T-cell (primary cell): Measurements from ENCODE around the gene MATN1. TPM values are rescaled to one million over a fixed set of nuclear protein-coding genes. Genes with fewer than 3 reads are reported as not detected.

Source experiments
- ATAC-seq, 4 experiments: fragments of 200-7000 bp in 3 of 4; fragments of 150-1000 bp in 1 of 4; cut with Tn5 transposase; replicated peaks in 1 of 4; 1 replicate in 3 of 4; 2 replicates in 1 of 4; pipeline ENCODE4 v1.10.0; 2021; ENCODE audit warnings: moderate library complexity in 3 of 4, mild to moderate bottlenecking in 2 of 4, moderate number of reproducible peaks in 1 of 4
- CTCF ChIA-PET, 2 donors: fragments of 300-600 bp; sonication (Branson Sonifier 250); formaldehyde crosslinking; loops; one replicate each; lab custom pipeline; 2022; ENCODE audit warnings: antibody characterized with exemption in 2 of 2; lab: Charles Lee
- POLR2A ChIA-PET, 2 donors: fragments of 300-600 bp; sonication (Branson Sonifier 250); formaldehyde crosslinking; loops; one replicate each; lab custom pipeline; 2022; ENCODE audit warnings: antibody characterized with exemption in 2 of 2; lab: Charles Lee
- DNase-seq, 35 experiments: peaks; one replicate each; pipeline versions ENCODE4 v3.0.0 to v3.0.0-alpha.2; 2013 to 2023
- H3K27ac ChIP-seq: one replicate; pipeline ENCODE4 v1.5.1; 2013; ENCODE audit warnings: low read length
- H3K27me3 ChIP-seq, 2 experiments: replicated peaks in 1 of 2; 1 replicate in 1 of 2; 2 replicates in 1 of 2; pipeline versions ENCODE4 v1.6.1 to v1.7.0; 2013; ENCODE audit warnings: low read length in 1 of 2, mixed read lengths in 1 of 2; ENCODE audit not compliant: control insufficient read depth in 2 of 2, insufficient read depth in 2 of 2; ENCODE audit errors: extremely low read depth in 1 of 2
- H3K36me3 ChIP-seq, 2 donors: 1 replicate in 1 of 2; 2 replicates in 1 of 2; pipeline versions ENCODE4 v1.6.1 to v1.7.0; 2013; ENCODE audit warnings: low read length in 1 of 2; ENCODE audit not compliant: control insufficient read depth in 2 of 2, insufficient read depth in 1 of 2; ENCODE audit errors: extremely low read depth in 1 of 2
- H3K4me1 ChIP-seq, 2 experiments: 1 replicate in 1 of 2; 2 replicates in 1 of 2; pipeline versions ENCODE4 v1.6.1 to v1.7.0; 2013; ENCODE audit warnings: low read length in 2 of 2, mixed read lengths in 1 of 2; ENCODE audit not compliant: insufficient read depth in 2 of 2, control insufficient read depth in 1 of 2; ENCODE audit errors: extremely low read depth in 1 of 2
- H3K4me3 ChIP-seq, 2 donors: 1 replicate in 1 of 2; 2 replicates in 1 of 2; pipeline versions ENCODE4 v1.5.1 to v1.7.0; 2013; ENCODE audit warnings: mild to moderate bottlenecking in 2 of 2, low read length in 1 of 2, moderate library complexity in 1 of 2; ENCODE audit not compliant: control insufficient read depth in 1 of 2; ENCODE audit errors: extremely low read depth in 1 of 2
- H3K9me3 ChIP-seq: 2 replicates; pipeline ENCODE4 v1.7.0; 2013
- H3K27ac Mint-ChIP-seq, 2 donors: one replicate each; pipeline ENCODE4 v1.8.0; 2020 to 2021; ENCODE audit warnings: mild to moderate bottlenecking in 2 of 2, mixed read lengths in 2 of 2
- H3K27me3 Mint-ChIP-seq, 2 donors: one replicate each; pipeline ENCODE4 v1.8.0; 2021 to 2022; ENCODE audit warnings: mixed read lengths in 2 of 2
- H3K36me3 Mint-ChIP-seq: one replicate; pipeline ENCODE4 v1.8.0; 2021; ENCODE audit warnings: mixed read lengths
- H3K4me1 Mint-ChIP-seq, 3 donors: one replicate each; pipeline ENCODE4 v1.8.0; 2020 to 2022; ENCODE audit warnings: mixed read lengths in 3 of 3, mild to moderate bottlenecking in 1 of 3
- H3K4me3 Mint-ChIP-seq, 3 donors: one replicate each; pipeline ENCODE4 v1.8.0; 2020 to 2022; ENCODE audit warnings: mild to moderate bottlenecking in 3 of 3, mixed read lengths in 3 of 3, moderate library complexity in 3 of 3
- H3K9me3 Mint-ChIP-seq, 3 donors: one replicate each; pipeline ENCODE4 v1.8.0; 2020 to 2022; ENCODE audit warnings: mixed read lengths in 3 of 3
- WGBS: methylation state at CpG from one replicate; pipeline ENCODE4 v1.1.5; 2013; ENCODE audit warnings: missing lambda C conversion rate; ENCODE audit not compliant: insufficient coverage; 5-methylcytosine and 5-hydroxymethylcytosine counted together
- total RNA-seq, 35 experiments: library from RNA in 6 of 35; stranded (reverse) in 6 of 35; fragments of 120-200 nt in 1 of 35; gene quantifications; one replicate each; pipeline versions ENCODE4 v1.2.1 to v1.2.4 and lab custom pipeline; 2013 to 2026

MATN1 gene
- total RNA-seq, 5 donors from 2014 or later (not counting 1 experiment from before 2014, with no cell fraction given) = 0.20 to 5.5 (median 0.60) TPM

- H3K4me3 ChIP-seq = peak overlapping the region in 1 of 2 donors; percentile 35
- H3K4me1 ChIP-seq = peaks cover 88 to 100% of the 10 kb centered on the region in 2 experiments
- H3K4me1 Mint-ChIP-seq = peaks cover 100% of the 10 kb centered on the region in 3 donors
- H3K27me3 Mint-ChIP-seq = no peaks in the 10 kb centered on the region
- ChIA-PET POLR2A (no interaction called here), CTCF (interaction anchor here in 1 of 2 donors (3.6 kb wide), 1 partner anchor 28 kb away, joined by 18 read pairs; no protein-coding TSS in a partner anchor)
- H3K4me3 Mint-ChIP-seq = peak overlapping the region; percentile 80 to 98 (median 80)
- 78% methylated on average over 8 of the region's 17 CpGs for WGBS
- no peaks in the 10 kb centered on the region for H3K9me3 Mint-ChIP-seq
- ATAC-seq (no peak), DNase-seq (no peak)
- H3K27ac ChIP-seq = peak overlapping the region; percentile 79
- peaks cover 7 to 34% of the 10 kb centered on the region in 2 donors for H3K36me3 ChIP-seq
- H3K27ac Mint-ChIP-seq = peak overlapping the region; percentile 96 to 98
- H3K9me3 ChIP-seq = no peaks in the 10 kb centered on the region
- no peaks in the 10 kb centered on the region for H3K27me3 ChIP-seq
- peaks cover 37% of the 10 kb centered on the region for H3K36me3 Mint-ChIP-seq
These were observed 23.9 kb upstream of the MATN1 start for GRCh38 chr1:30747033-30748008.

- peak in 1 of 35 experiments; percentile 43 for DNase-seq
- peaks cover 9 to 34% of the 10 kb centered on the region in 2 donors for H3K36me3 ChIP-seq
- CTCF ChIA-PET = interaction anchor here in 1 of 2 donors (3.6 kb wide), 1 partner anchor 27 kb away, joined by 60 read pairs; no protein-coding TSS in a partner anchor
- peak overlapping the region; percentile 15 to 19 for H3K4me3 ChIP-seq
- H3K27ac Mint-ChIP-seq = peak overlapping the region; percentile 96 to 98
- H3K27me3 ChIP-seq = no peaks in the 10 kb centered on the region
- H3K36me3 Mint-ChIP-seq = peaks cover 37% of the 10 kb centered on the region
- POLR2A ChIA-PET = interaction anchor here in 1 of 2 donors (1.2 kb wide), 1 partner anchor 9 kb away, joined by 5 read pairs; no protein-coding TSS in a partner anchor
- H3K4me1 ChIP-seq = peaks cover 89 to 100% of the 10 kb centered on the region in 2 experiments
- no peaks in the 10 kb centered on the region for H3K27me3 Mint-ChIP-seq
- WGBS = 65% methylated on average over 10 of the region's 16 CpGs
- no peaks in the 10 kb centered on the region for H3K9me3 ChIP-seq
- peak overlapping the region; percentile 79 for H3K27ac ChIP-seq
- H3K4me1 Mint-ChIP-seq = peaks cover 99 to 100% (median 99%) of the 10 kb centered on the region in 3 donors
- H3K4me3 Mint-ChIP-seq = peak overlapping the region; percentile 80 to 98 (median 80)
- ATAC-seq = no peak
- no peaks in the 10 kb centered on the region for H3K9me3 Mint-ChIP-seq
These were observed 23.0 kb upstream of the MATN1 start for GRCh38 chr1:30746212-30747032.

- POLR2A ChIA-PET = interaction anchor here in 1 of 2 donors (1.2 kb wide), 1 partner anchor 10 kb away, joined by 5 read pairs; no protein-coding TSS in a partner anchor
- peaks cover 43% of the 10 kb centered on the region for H3K36me3 Mint-ChIP-seq
These were observed 22.4 kb upstream of the MATN1 start for GRCh38 chr1:30745834-30746208.

GRCh38 chr1:30745156-30745833 is 21.9 kb upstream of the MATN1 start:
- H3K36me3 ChIP-seq = peaks cover 14 to 45% of the 10 kb centered on the region in 2 donors
- H3K27ac Mint-ChIP-seq = peak overlapping the region; percentile 96 to 98

More at GRCh38 chr1:30745834-30746208, 22.4 kb upstream of the MATN1 start:
- Mint-ChIP-seq H3K27me3 (no peaks in the 10 kb centered on the region), H3K9me3 (no peaks in the 10 kb centered on the region), H3K4me1 (peaks cover 99 to 100% (median 99%) of the 10 kb centered on the region in 3 donors), H3K4me3 (peak overlapping the region; percentile 80 to 98 (median 80)), H3K27ac (peak overlapping the region; percentile 96 to 98)
- Histone ChIP-seq H3K4me1 (peaks cover 90 to 100% of the 10 kb centered on the region in 2 experiments), H3K27ac (peak overlapping the region; percentile 79), H3K36me3 (peaks cover 14 to 40% of the 10 kb centered on the region in 2 donors), H3K4me3 (peak overlapping the region; percentile 15 to 39), H3K9me3 (no peaks in the 10 kb centered on the region), H3K27me3 (no peaks in the 10 kb centered on the region)
- DNase-seq (peak in 1 of 35 experiments; percentile 36), ATAC-seq (no peak)
- 0% methylated on average over 2 of the region's 4 CpGs for WGBS
- CTCF ChIA-PET = interaction anchor here in 1 of 2 donors (3.6 kb wide), 1 partner anchor 27 kb away, joined by 60 read pairs; no protein-coding TSS in a partner anchor

GRCh38 chr1:30744060-30744756 is 20.8 kb upstream of the MATN1 start:
- peaks cover 56% of the 10 kb centered on the region for H3K36me3 Mint-ChIP-seq
- H3K36me3 ChIP-seq = peaks cover 15 to 55% of the 10 kb centered on the region in 2 donors
- H3K4me1 ChIP-seq = peaks cover 80 to 100% of the 10 kb centered on the region in 2 experiments

More at GRCh38 chr1:30745156-30745833, 21.9 kb upstream of the MATN1 start:
- no peaks in the 10 kb centered on the region for H3K9me3 Mint-ChIP-seq
- peaks cover 48% of the 10 kb centered on the region for H3K36me3 Mint-ChIP-seq
- ATAC-seq = no peak
- peak overlapping the region; percentile 56 to 98 (median 80) for H3K4me3 Mint-ChIP-seq
- Histone ChIP-seq H3K4me1 (peaks cover 90 to 100% of the 10 kb centered on the region in 2 experiments), H3K4me3 (peak overlapping the region; percentile 15 to 39), H3K9me3 (no peaks in the 10 kb centered on the region), H3K27ac (peak overlapping the region; percentile 79), H3K27me3 (no peaks in the 10 kb centered on the region)
- POLR2A ChIA-PET = interaction anchor here (1.2 to 2.0 kb wide), 2 partner anchors 9 to 10 kb away, joined by 5 to 21 read pairs; no protein-coding TSS in a partner anchor
- no peaks in the 10 kb centered on the region for H3K27me3 Mint-ChIP-seq
- H3K4me1 Mint-ChIP-seq = peaks cover 99 to 100% (median 99%) of the 10 kb centered on the region in 3 donors
- WGBS = 31% methylated on average over 10 of the region's 14 CpGs
- peak in 1 of 35 experiments; percentile 36 for DNase-seq
- CTCF ChIA-PET = interaction anchor here in 1 of 2 donors (2.8 to 3.6 kb wide), 3 partner anchors 14 to 37 kb away, joined by 13 to 60 read pairs (median 44); partner anchors contain the start of gene LAPTM5

More at GRCh38 chr1:30744060-30744756, 20.8 kb upstream of the MATN1 start:
- Histone ChIP-seq H3K4me3 (peak overlapping the region; percentile 32 to 58), H3K27me3 (no peaks in the 10 kb centered on the region), H3K27ac (peak overlapping the region; percentile 79), H3K9me3 (no peaks in the 10 kb centered on the region)
- H3K4me3 Mint-ChIP-seq = peak overlapping the region; percentile 50 to 98 (median 80)
- WGBS = 0% methylated on average over 3 of the region's 7 CpGs
- H3K27me3 Mint-ChIP-seq = no peaks in the 10 kb centered on the region
- DNase-seq = peak in 21 of 35 experiments; percentile 24 to 67 (median 38)
- CTCF ChIA-PET = interaction anchor here (0.6 to 3.6 kb wide), 15 partner anchors 8 to 1633 kb away, joined by 3 to 60 read pairs (median 8); partner anchors contain the start of gene LAPTM5 (in 1 of the 2)
- peak; percentile 42 to 57 (median 50) for ATAC-seq
- H3K27ac Mint-ChIP-seq = peak overlapping the region; percentile 96 to 98
- peaks cover 98 to 99% (median 99%) of the 10 kb centered on the region in 3 donors for H3K4me1 Mint-ChIP-seq
- POLR2A ChIA-PET = interaction anchor here (0.6 to 2.0 kb wide), 11 partner anchors 8 to 899 kb away, joined by 3 to 27 read pairs (median 6); partner anchors contain the start of gene LAPTM5 (in 1 of the 2)
- H3K9me3 Mint-ChIP-seq = no peaks in the 10 kb centered on the region
